Endometrium (tissue), 2 donors: ENCODE data around the gene FIG4.
"Not testable (repeated sequence)": the region's sequence is repeated elsewhere in the genome, so short reads cannot be mapped to it uniquely, and the experiment has no call there.

ENCODE experiments used
- FAIRE-seq: peaks from 2 replicates; lab custom pipeline; 2012; peaks lifted over from hg19 to GRCh38; lab: Jason Lieb, UNC
- donor health status: control.
- donor health status: control.

Gene FIG4

DNA sequence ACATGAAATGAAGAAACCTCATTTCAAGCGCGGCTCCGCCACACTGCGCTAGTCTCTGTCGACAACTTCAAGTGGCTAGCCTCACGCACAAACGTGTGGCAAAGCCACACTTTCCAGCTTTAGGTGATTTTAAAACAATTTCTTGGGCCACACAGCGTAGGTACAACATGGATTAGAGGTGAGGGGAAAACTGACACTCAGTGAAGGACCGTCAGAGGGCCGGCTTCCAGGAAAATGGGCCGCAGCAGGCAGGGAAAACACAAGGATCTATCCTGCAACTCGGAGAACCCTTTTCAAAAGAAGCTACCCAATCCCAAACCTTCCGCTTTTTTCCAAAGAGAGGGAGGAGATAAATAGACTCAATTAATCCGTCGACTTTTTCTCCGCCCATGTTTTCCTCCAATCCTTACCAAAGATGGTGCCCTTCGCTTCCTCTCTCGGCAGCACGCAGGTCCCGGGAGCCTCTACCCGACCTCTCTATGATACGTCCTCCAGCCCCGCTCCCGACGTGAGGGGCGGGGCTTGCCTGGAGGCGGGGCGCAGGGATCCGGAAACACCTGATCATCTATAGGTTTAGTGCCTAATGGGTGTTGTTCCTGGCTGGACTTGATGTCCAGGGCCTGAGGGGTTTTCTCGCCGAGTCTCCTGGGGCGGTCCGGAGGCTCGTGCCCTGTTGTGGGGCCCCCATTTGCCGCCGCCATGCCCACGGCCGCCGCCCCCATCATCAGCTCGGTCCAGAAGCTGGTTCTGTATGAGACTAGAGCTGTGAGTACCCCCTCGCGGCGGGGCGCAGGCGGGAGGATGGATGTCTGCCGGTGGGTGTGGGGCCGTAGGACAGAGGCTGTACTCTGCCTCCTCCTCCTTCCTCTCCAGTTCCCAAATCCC is at the start of gene FIG4, which contains the start of gene AK9:
Gene FIG4 (plus strand): TSS at position 560 of the 885 bp plus-strand sequence. CDS start 140 bp downstream, at position 700.
Gene AK9 (minus strand): TSS at position 466 of the 885 bp plus-strand sequence. CDS start 15,457 bp downstream, outside the sequence.
- FAIRE-seq, result peak; percentile 95

DNA sequence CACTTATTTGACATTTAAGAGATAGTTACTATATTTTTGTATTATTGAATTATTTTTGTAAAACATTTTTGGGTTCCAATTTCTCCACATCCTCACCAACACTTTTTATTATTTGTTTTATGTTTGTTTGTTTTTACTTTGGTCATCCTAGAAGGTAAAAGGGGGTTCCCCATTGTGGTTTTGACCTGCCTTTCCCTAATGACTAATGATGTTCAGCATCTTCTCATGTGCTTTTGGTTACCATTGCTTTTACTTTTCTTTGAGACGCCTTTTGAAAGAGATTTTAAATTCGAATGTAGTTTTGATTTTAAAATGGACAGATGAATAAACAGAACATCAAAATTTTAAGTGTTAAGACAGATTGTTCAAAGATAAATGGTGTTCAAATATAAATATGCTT is 47.0 kb upstream of the FIG4 start:
- no peak for FAIRE-seq

DNA sequence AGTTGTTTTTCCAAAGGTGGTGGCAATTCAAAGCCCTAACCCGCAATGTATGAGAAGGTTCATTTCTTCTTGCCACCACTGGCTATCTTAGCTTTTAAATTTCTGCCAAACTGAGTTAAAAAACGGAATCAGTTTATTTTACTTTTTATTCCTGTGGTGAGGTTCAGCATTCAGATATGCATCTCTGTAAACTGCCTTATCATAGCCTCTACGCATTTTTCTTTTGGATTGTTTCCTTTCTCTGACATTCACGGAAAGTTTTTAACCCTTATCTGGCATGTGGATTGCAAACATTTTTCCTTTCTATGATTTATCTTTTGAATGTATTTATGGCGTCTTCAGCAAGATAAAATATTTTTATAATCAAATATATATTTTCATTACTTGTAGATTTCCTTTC is 37.8 kb upstream of the FIG4 start:
- FAIRE-seq, result no peak

DNA sequence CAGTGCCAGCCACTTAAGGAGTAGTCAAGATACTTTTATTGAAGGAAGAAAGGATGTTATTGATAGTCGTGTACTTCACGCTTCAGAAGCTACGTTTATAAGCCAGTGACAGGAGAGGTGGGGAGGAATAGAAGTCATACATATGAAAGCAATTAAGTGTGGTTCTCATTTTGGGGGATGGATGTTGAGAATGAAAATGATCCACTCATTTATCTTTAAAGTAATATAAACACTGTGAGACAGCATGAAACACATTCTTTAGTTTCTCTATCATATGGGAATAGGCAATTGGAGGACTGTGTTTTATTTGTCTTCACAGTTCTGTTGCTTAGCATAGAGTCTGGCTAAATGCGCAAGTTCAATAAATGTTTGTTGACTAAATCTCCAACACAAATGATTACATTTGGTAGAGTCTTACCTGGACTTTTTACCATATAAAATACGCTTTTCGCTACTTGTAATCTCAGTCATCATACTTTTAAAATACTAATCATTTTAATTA is 35.3 kb upstream of the FIG4 start:
- FAIRE-seq, result no peak

DNA sequence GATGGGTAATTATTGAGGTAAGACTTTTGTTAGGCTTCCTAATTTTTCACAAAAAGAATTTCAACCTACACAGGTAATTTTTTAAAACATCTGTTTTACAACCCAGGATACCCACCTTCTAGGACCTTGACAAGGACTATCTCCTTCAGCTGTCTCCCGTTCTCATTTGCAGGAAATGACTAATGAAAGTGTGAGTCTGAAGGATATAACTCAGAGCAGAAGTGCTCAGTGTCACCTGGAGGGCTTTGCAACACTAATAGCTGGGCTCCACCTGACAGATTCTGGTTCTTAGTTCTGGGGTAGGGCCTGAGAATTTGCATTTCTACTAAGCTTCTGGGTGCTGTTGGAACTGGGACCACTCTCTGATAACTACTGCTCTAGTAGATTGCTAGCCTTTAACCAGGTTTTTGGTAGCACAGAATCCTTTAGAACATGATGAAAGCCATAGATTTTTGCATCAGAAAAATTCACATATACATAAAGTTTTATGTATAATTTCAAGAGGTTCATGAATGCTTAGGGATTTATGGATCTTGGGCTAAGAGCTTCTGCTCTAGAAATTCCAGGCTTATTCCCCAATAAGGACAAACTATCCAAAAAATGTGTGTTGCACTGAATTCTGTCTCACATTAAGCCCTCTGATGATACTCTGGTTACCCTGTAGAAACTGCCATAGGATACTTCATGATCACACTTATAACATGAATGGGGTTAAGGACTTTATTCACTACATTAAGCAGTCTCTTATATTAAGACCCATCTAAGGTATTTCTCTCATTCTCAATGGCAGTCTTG is 30.4 kb upstream of the FIG4 start:
- FAIRE-seq, result no peak

DNA sequence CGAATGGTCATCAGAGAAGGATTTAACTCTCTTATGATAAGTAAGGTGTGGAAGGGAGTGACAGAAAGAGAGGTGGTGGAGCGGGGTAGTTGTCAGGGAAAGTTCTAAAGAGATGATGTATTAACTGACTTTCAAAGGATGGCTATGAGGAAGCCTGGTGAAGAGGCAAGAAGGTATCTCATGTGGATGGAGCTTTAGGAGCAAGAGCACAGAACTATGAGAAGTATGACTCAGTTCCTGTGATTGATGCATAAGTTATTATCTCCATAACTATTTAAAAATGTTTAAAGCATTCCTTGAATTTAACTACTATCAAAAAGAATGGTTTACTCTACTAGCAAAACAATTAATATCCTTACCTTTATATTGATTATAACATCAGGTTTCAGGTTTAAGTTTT is 28.9 kb upstream of the FIG4 start:
- FAIRE-seq, result no peak

DNA sequence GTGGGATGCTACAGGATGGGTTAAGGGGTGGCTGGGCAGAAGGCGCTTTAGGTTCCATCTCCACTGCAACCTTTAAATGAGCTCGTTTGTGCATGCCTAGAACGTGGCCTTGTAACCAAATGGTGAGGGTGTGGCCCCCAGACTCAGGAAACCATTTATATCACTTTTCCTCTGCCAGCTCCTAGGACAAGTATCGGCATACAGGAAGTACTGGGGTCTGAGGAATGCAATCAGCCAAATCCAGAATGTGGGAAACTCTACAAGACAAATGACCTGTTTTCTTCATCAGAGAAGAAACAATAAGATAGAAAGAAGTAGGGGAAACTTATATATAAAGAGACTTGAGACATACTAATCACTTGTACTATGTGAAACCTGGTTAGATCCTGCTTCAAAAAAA is 21.3 kb upstream of the FIG4 start:
- no peak for FAIRE-seq

DNA sequence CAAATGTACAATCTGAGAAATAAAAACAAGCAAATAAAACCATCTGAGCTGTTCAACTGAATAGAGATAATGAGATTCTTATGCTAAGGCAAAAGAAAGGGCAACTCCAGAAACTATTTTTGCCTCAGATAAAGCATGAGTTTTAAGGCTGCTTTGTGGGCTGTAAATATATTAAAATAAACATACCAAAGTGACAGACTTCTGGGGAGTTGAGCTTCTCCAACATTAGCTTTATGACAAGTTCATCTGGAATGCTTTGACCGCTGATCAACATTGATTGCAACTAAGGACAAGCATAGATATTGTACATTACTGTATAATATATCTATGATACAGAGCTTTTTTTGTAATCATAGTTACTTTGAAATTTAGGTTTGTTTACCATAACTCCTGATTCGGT is 19.4 kb upstream of the FIG4 start:
- FAIRE-seq, result no peak

DNA sequence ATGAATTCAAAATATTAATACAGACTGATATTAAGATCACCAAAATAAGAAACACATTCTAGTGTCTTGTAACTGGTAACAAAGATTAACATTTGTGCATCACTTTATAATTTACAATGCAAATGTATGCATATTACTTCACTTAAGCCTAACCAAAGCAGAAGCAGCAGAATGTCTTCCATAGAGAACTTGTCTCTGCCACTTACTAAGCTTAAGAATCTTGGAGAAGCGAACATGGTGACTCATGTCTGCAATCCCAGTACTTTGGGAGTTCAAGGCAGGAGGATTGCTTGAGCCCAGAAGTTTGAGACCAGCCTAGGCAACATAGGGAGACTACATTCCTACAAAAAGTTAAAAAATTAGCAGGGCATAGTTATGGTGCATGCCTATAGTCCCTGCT is 18.9 kb upstream of the FIG4 start:
- FAIRE-seq, result no peak

DNA sequence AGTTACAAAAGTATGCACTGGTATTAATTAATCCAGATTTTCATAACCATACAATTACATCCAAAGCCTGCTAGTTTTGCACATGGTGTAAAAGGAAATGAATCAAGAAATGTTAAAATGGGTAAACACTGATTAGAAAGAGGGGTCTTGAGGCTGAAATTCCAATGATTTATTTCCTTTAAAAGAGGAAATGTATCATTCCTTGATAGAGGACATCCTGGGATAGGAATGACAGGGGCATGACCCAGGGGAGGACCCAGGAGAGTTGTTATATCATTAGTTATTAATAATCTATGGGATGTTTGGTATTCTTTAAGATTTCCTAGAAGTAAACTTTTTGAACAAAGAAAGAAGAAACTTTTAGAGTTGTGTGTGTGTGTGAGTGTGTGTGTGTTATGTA is 18.3 kb upstream of the FIG4 start:
- no peak for FAIRE-seq

DNA sequence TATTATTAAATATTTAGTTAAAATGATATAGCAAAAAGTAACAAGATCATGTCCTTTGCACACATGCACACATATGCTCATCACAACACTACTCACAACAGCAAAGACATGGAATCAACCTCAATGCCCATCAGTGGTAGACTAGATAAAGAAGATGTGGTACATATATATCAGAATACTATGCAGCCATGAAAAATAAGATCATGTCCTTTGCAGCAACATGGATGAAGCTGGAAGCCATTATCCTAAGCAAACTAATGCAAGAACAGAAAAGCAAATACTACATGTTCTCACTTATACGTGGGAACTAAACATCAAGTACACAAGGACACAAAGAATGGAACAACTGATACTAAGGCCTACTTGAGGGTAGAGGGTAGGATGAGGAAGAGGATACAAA is 14.4 kb upstream of the FIG4 start:
- no peak for FAIRE-seq

DNA sequence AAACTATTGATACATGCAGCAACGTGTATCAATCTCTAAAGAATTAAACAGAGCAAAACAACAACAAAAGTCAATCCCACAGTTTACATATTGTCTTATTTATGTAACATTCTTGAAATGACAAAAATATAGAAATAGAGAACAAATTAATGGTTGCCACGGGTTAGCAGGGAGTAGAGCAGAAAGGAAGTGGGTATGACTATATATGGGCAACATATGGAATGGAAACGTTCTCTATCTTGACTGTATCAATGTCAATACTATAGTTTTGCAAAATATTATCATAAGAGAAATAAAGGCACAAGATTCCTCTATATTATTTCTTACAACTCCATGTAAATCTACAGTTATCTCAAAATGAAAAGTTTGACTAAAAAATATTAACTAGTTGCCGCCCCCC is 12.9 kb upstream of the FIG4 start:
- no peak for FAIRE-seq

DNA sequence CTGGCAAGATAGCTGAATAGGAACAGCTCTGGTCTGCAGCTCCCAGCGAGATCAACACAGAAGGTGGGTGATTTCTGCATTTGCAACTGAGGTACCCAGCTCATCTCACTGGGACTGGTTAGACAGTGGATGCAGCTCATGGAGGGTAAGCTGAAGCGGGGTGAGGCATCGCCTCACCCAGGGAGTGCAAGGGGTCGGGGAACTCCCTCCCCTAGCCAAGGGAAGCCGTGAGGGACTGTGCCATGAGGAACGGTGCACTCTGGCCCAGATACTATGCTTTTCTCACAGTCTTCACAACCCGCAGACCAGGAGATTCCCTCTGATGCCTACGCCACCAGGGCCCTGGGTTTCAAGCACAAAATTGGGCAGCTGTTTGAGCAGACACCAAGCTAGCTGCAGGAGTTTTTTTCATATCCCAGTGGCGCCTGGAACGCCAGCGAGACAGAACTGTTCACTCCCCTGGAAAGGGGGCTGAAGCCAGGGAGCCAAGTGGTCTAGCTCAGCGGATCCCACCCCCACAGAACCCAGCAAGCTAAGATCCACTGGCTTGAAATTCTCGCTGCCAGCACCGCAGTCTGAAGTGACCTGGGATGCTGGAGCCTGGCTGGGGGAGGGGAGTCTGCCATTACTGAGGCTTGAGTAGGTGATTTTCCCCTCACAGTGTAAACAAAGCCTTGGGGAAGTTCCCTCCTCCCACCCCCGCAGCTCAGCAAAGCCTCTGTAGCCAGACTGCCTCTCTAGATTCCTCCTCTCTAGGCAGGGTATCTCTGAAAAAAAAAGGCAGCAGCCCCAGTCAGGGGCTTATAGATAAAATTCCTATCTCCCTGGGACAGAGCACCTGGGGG is 12.2 kb upstream of the FIG4 start:
- not testable (repeated sequence) for FAIRE-seq

DNA sequence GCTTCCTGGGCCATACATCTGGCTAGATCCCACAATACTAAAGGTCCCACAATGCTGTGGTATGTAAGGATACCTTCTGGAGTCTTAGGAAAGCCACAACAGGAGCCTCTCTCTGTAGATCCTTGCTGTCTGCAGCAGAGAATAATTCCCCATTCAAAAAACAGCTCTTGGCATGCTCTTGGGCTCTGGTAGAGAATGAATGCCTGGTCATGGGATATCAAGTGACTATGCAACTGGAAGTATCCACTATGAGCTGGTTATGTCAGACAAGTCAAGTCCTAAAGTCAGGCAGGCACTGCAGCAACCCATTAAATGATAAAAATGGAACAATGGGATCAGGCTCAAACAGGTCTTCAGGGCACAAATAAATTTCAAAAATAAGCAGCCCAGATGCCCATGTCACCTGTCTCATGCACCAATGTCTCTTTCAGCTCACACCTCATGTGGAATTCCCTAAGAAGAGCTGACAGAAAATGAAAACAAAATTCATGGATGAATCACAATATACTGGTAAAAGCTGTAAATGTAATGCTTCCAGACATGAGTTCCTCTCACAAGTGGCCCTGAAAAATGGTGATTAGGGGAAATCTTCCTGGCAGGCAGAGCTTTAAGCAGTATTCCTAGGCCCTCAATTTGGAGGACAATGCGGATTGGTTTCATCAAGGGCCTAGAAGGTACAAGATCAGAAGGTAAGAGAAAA is 4.4 kb upstream of the FIG4 start:
- no peak for FAIRE-seq

DNA sequence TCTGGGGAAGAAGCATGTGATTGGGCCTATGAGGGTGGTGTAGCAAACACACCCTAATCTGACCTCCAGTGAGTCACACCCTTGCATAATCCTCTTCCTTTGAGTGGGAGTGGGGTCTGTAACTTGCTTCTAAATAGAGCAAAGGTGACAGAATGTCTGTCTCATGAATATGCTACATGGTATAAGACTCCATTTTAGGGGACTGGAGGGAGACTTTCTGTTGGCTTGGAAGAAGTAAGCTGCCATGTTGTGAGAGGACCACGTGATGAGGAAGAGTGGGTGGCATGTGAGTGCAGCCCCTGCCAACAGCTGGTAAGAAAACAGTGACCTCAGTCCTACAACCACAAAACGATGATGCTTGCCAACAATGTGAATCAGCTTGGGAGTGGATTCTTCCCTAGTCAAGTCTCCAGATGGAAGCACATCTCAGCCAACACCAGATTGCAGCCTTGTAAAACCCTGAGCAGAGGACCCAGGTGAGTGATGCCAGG is 3.8 kb upstream of the FIG4 start:
- FAIRE-seq, result no peak

DNA sequence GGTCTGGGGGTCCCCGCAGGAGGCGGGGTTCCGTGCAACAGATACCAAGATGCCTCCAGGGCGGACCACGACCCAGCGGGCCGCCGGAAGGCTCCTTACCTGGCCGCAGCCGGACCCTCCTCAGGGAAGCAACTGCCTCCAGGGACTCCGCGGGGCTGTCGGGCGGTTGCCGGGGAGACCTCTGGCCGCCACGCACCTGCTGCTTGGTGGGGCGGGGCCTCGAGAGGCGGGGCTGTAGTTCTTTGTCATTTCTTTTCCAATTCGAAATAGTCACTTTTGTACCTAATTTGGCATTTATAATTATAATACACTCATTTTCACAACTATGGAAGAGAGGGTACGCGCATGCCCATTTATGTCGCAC is 741 bp upstream of the FIG4 start:
- FAIRE-seq, result no peak

DNA sequence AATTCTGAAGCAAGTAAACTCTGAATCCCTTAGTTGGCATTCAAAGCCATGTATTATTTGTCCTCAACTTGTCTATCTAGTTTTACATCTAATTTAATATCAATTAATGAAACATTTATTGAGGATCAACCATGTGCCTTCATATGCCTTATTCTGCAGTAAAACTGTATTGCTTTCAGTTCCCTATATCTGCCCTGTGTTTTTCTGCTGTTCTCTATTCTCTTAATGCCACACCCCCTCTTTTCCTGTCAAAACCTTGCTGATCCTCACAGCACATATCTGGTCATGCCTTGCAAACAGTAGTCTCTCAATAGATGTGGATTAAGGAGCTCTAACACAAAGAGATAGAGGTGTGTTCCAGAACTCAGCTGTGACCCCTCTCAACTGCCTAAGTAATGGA is 2.0 kb downstream of the FIG4 start:
- no peak for FAIRE-seq

DNA sequence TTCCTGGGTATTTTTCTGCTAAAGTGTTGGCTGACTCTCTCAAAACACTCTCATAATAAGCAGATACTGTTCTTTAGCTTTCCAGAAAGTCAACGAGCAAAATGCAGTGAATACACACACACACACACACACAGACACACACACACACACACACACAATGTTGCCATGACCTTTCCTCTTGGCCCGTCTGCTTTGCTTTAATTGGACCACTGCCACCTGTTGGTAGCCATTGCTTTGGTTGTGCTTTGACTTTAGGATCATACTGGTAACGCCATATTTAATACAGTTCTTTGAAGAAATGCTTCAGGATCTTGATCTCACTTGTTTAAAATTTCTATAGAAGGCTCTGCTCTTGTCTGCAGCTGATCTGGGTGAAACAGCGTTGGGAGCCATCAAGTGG is 4.4 kb downstream of the FIG4 start:
- FAIRE-seq, result no peak

DNA sequence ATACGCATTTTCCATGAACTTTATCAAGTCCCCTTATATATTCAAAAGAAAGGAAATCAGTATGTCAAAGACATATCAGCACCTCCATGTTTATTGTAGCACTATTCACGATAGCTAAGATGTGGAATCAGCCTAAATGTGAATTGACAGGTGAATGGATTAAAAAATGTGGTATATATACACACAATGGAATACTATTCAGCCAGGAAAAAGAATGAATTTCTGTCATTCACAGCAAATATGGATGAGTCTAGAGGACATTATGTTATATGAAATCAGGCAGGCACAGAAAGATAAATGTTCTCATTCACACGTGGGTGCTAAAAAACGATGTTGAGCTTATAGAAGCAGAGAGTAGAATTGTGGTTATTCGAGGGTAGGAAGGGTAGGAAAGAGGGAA is 5.3 kb downstream of the FIG4 start:
- FAIRE-seq, result no peak

DNA sequence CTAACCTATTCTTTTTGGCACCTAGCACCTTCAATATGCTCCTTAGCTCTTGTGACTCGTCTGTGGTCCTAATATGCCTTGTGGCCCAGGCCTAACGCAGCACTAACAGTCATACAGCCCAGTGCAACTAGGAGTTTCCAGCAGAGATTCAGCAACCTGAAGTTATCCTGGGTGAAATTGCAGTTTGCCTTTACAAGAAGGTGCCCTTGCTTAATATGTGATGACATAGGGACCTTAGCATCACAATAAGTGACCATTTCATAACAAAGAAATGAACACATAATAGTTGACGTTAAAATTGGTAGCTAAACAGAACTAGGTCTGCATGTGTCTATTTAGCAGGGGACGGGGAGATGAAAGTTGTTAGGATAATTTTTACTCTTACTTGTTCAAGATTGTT is 10.1 kb downstream of the FIG4 start:
- no peak for FAIRE-seq

DNA sequence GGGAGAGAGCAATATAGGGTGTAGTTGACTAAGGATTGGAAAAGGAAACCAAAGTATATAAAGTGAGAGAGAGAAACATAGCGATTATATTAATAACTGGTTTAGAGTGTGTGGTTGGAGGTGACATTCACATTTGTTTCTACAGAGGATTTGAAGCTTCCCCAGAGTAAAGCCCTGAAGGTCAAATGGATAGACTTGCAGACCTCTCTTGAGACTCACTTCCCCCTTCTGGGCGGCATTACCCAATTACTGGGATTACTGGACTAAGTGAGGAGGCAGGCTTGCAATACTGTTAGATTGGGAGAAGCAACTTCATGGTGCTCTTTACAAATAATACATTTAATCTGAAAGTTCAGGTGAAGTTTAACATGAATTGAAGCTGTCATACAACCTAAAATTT is 10.7 kb downstream of the FIG4 start:
- no peak for FAIRE-seq
